Measurements from ENCODE around the gene NCF2.

Gene NCF2

DNA sequence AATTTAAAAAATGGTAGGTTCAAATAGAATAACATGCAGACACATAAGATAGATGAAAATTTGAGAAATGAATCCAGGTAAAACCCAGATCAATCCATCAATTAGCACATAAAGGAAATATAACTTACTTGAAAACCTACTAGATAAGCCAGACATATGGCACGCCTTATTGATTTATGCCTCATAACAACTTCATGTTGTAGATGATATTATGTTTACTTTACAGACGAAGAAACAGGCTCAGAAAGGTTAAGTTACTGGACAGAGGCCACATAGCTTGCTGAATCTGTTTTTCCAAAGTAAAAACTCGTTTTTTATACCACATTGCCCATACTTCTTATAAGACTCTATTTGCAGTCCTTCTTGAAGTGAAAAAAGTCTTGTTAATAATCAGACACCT is 22.1 kb upstream of the NCF2 start:
- DNase-seq (ENCODE audit: low read depth in 4 of 4, low spot score in 1 of 4), result no peak

DNA sequence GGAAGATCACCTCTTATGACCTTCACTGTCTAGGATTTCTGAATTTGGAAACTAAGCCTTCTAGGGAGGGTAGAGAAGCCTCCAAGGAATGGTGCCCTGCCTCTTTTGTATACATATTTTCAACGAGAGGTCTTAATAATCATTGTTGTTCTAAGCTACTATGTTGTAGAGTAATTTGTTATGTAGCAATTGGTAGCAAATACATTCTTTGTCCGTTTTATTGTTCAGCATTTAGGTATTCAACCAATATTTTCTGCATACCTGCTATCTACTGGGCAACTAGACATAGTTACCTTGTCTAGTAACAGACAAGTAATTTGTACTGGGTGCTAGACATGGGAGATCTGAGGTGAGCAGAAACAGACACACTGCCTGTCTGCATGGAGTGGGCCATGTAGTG is 20.8 kb upstream of the NCF2 start:
- no peak for DNase-seq (ENCODE audit: low read depth in 4 of 4, low spot score in 1 of 4)

DNA sequence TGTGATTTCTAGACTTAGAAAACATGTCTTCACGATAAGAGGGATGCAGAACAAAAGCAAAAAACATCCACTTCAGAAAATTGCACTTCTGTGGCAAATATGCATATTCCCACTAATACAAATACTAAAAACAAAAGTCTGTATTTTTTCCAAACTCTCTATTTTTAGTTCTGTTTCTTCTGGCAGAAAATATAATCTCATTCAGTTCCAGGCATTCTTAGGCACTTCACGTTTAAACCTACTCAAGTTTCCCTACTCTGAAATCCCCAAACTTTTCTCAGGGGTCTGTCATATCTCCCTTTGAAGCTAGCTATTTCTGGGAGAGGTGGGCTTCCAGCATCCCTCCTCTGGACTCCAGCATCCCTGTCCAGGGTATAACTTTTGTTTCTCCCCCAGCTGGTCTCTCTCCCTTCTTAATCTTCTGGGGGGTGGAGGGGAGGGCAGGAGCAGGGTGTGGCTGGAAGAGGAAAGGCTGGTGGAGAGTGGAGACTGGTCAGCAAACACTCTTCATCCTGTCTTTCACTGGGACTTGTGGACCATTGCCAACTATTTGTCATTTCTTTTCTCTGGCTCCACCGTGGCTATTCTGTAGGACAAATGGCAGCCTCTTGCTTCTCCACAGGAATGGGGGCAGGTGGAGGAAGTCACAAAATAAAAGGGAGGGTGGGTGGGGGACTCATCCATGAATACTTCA is 19.6 kb upstream of the NCF2 start:
- DNase-seq (ENCODE audit: low read depth in 4 of 4, low spot score in 1 of 4), result no peak

DNA sequence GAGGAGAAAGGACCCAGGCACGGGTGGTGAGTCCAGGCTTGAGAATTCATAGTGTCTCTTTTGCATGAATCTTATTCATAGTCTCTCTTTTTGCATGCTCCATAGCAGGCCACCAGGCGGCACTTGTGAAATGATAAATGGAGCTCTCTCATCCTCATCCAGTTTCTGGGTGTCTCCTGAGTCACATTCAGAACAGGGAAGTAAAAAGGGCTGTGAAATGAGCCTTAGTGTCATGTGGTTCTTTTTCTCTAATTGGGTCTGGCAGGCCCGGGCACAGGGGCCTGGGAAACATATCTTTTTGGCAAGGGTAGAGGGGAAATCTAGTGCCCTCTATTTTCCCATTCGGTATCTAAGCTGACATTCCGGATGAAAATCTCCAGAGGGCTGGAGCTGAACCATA is 19.1 kb upstream of the NCF2 start:
- DNase-seq (ENCODE audit: low read depth in 4 of 4, low spot score in 1 of 4), result no peak

DNA sequence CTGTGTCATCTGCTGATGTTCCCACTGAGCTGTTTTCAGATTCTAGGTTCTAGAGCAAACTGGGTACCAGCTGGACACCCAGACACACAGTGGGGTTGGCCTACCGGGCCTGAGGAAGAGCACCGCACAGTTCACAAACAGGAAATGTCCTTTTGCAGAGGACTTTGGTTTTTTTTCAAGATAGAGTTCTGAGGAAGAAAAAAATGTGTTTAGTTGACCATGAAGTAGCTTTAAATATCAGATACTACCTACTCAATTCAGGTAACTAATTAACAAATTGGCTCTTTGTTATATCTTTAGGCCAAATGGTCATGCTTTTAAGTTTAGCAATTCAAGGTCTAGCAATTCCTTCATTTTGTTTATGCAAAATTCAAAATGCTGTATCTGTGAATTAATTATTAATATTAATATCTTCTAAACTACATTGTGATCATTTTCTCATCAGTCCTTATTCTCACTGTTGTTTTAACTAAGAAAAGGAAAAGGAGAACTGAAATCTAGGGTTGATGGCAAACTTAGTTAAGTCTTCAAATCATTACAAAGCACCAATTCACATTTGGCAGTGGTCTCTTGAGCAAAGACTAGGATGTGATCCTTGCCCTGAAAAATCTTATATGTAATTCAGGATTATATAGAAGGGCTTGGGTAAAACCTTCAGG is 17.2 kb upstream of the NCF2 start:
- DNase-seq (ENCODE audit: low read depth in 4 of 4, low spot score in 1 of 4), result no peak

DNA sequence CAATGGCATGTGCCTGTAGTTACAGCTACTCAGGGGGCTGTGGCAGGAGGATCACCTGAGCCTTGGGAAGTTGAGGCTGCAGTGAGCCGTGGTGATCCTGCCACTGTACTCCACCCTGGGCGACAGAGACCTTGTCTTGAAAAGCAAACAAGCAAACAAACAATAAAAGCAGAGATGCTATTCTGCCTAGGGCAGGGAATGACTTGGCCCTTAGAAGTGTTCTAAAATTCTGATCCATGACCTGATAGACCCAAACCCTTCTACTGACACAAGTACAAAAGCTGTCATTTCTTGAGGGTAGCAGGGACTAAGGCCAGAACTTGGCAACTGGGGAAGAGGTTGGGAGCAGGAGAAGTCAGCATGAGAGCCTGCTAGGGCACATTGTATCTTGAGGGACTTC is 15.6 kb upstream of the NCF2 start:
- DNase-seq (ENCODE audit: low read depth in 4 of 4, low spot score in 1 of 4), result no peak

DNA sequence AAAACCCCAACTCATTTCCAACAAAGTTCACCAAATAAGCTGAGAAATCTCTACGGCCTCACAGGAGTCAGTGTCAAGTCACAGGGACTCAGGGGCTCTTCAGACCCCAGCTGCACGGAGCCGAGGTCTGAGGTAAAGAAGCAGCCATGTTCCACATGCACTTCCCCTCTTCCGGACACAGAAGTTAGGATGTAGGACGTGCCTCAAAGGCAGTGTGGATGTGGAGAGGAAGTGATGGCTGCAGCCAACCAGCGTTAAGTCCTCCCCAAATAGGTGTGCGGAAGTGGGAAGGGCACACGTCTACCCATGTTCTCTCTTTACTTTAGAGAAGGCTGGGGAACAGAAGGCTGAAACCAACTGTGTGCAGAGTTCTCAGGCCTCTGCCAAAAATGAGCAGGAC is 14.6 kb upstream of the NCF2 start:
- no peak for DNase-seq (ENCODE audit: low read depth in 4 of 4, low spot score in 1 of 4)

DNA sequence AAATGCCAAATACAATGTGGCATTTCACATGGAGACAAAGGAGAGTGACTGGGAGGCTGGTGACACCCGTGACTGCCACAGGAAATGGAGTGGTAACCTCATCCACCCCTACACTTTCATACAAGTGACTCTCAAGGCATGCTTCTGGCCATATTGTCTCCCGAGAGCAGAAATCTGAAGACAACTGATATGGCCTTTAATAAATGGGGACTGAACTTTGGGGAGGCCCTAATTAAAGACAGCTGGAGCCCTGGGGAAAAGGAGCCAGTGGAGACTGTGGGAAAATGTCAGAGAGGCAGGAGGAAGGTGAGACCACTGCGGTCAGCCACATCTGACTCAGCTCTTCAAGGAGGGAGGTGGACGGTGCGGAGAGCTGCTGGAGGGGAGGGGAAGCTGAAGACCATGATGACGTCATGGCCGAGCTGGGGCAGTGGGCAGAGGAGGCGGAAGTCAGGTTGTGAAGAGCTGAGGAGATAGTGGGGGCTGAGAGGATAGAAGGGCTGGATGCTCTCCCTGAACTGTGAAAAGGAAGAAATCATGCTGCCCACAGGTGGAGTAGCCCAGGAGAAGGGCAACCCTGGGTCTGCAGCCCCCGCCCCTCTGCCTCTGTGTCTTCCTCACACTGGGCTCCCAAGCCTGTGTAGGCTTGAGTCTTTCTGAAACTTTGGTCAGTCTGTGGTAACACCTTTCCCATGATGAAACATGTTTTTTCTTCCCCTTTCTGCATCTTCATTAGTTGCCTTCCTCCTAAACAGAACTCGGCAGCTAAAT is 14.0 kb upstream of the NCF2 start:
- DNase-seq (ENCODE audit: low read depth in 4 of 4, low spot score in 1 of 4), result no peak

DNA sequence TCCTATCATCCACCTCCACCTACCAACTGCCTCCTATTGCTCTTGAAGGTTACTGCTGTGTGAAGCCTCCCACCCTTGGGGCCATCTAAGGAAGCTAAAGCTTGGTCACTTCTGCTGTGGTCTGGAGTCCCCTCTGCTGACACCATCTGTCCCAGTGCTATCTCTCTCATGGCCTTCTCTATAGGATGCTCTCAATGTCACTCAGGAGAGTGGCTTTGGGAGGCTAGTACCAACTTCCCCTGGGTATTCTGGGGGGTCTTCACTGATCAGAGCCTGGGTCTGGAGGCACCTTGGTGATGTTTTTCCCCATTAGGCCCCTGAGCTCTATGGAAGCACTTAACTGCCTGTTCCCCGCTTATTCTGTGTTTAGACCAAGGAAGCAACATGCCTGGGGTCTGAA is 12.3 kb upstream of the NCF2 start:
- no peak for DNase-seq (ENCODE audit: low read depth in 4 of 4, low spot score in 1 of 4)

DNA sequence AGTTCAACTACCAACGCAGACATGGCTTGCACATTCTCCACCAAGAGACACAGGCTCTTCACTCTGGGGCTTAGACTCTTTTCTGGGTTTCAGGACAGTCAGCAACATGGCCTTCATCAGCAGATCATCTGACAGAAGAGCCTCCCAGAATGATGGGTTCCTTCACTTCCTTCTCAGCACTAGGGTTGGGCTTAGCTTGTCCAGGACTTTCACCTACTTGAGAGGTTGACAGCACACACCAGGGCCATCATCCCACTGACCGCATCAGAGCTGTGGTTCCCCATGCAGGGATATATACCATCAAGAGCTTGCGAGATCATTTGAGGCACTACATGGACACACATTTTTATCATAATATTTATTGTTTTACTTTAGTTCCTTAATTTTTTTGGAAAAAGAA is 10.4 kb upstream of the NCF2 start:
- DNase-seq (ENCODE audit: low read depth in 4 of 4, low spot score in 1 of 4), result no peak

DNA sequence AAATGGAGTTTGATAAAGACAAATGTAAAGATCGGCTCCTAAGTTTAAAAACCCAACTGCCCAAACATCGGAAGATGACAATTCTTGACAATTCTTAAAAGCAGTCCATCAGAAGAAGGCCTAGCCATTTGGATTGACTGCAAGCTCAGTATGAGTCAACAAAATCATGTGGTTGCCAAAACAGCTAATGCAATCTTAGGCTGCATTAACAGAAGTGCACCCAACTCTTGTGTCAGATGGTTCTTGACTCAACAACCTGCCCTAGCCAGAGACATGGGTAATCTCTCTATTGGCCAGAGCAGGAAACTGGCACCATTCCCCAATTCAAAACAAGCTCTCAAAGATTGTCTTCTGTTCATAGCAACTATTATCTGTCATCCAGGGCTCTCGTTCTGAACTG is 9.9 kb upstream of the NCF2 start:
- no peak for DNase-seq (ENCODE audit: low read depth in 4 of 4, low spot score in 1 of 4)

DNA sequence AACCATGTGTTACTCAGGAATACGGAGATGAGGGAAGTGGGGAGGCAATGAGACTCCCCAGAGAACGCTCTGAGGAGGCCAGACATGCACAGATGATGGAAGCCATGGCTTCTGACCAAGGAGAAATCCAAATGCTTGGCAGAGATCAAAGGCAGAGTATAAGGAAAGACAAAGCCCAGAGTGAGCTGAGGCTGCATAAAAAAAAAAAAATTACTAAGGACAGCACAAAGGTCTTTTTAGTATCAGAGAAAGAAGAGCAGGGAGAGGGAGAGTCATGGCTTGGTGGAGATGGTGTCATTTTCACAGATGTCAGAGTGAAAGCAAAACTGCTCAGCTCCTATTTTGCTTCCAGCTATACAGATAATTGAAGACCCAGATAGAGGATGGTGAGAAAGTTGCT is 8.1 kb upstream of the NCF2 start:
- DNase-seq (ENCODE audit: low read depth in 4 of 4, low spot score in 1 of 4), result no peak

DNA sequence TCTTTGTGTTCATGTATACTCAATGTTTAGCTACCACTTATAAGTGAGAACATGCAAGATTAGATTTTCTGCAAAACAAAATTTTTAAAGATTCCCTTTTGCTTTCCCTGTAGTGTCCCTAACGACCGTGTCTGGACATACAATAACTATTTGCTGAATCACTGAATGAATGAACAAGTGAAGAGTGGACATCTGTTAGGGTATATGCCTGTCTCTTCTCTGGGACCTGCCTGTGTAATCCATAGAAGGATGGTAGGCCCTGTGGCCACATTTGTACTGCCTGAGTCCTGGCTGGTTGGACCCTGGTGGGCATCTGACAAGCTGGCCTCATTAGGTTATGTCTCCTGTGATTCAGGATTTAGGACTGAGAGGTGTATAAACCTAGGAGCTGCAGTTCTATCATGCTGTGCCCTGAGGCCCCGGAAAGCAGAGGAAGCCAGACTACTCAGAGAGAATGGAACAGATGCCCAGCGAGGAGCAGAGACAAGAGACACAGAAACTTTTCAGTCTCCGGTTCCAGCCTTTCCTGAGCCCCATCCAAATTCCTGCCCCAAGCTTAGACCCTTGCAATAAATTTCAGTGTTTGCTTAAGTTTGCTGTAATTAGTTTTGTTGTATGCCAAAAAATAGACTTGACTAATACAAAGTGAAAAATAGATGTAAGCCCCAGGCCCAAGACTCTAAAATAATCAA is 7.5 kb upstream of the NCF2 start:
- DNase-seq (ENCODE audit: low read depth in 4 of 4, low spot score in 1 of 4), result no peak

DNA sequence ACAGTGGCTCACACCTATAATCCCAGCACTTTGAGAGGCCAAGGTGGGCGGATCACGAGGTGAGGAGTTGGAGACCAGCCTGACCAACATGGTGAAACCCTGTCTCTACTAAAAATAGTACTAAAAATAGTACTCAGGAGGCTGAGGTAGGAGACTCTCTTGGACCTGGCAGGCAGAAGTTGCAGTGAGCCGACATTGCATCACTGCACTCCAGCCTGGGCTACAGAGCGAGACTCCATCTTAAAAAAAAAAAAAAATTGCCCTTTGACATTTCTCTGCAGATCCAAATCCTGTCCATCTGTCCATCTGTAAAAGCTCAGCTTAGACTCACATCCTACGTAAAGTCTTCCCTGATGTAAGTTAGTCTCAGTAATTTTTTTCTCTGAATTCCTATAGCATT is 6.2 kb upstream of the NCF2 start:
- DNase-seq (ENCODE audit: low read depth in 4 of 4, low spot score in 1 of 4), result no peak

DNA sequence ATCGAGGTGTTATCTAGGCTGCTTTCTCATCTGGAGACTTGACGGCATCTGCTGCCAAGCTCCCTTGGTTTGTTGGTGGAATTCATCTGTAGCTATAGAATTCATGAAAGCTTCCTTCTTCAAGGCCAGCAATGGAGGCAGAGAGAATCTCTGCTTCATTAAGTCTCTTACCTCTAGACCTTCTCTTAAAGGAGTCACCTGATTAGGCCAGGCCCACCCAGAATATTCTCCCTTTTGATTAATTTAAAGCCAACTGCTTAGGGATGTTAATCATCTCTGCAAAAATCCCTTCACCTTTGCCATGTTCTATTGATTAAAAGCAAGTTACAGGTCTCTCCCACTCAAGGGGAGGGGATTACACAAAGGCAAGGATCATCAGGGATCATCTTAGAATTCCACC is 5.3 kb upstream of the NCF2 start:
- no peak for DNase-seq (ENCODE audit: low read depth in 4 of 4, low spot score in 1 of 4)

DNA sequence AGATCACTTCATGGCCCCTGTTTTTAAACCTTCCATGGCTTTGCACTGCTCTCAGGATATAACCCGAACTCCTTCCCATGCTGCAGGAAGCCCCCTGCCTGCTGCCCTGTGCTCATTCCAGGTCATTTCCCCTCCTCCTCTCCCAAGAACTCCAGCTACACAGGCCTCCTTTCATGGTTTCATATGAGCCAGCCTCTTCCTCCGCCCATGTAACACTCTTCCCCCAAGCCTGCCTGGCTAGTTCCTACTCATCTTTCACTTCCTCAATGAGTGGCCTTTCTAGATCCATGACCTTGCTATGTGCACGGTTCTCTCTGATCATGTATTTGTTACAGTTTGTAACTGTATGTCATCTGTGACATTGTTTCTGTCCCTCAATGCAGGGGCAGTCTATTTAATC is 3.1 kb upstream of the NCF2 start:
- no peak for DNase-seq (ENCODE audit: low read depth in 4 of 4, low spot score in 1 of 4)

DNA sequence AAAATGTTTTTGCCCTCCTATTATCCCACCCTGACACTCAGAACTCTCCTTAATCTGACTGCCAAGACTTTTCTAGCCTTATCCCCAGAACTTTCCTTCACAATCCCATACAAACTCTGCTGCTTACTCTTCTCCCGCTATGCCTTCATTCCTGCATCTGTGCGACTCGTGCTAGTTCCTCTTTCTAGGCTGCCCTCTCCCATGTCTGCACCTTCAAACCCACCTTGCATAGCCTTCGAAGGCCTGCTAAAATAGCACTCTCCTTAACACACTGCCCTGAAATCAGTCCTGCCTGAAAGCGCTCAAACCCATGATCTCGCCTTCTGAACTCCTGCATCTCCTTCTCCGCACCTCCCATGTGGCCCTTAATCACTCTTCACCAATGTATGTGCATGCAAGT is 2.5 kb upstream of the NCF2 start:
- no peak for DNase-seq (ENCODE audit: low read depth in 4 of 4, low spot score in 1 of 4)

DNA sequence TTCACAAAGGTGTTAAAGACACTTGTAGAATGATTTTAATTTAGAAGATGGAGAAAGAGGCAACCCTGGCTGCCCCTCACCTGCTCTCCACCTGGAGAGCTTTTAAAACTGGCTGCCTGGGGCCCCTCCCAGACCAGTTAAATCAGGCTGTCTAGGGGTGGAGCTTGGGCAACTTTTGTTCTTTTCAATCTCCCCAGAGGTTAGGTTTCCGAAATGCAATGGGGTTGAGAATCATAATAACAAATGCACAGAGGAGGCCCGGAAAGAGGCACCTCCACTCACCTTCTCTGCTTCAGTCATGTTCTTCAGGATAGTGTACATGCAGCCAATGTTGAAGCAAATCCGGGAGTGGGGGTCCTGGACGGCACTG is 400 bp downstream of the NCF2 start:
- DNase-seq (ENCODE audit: low read depth in 4 of 4, low spot score in 1 of 4), result no peak

DNA sequence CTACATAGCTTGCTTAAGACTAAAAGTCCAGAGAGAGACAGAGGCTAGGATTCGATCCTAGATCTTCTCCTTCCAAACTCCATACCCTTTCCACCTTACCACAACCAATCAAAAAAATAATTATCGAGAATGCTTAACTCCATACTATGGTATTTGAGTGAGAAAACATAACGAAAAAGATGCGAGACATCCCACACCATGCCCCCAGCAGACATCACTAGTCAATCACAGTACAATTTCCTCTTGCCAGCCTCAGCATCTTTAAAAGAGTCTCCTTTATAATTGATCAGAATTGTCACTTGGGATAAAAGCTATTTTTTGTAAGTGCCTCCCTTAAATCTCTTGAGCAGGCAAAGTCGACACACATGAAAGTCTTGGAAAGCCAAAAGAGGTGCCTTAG is 875 bp downstream of the NCF2 start:
- DNase-seq (ENCODE audit: low read depth in 4 of 4, low spot score in 1 of 4), result no peak

DNA sequence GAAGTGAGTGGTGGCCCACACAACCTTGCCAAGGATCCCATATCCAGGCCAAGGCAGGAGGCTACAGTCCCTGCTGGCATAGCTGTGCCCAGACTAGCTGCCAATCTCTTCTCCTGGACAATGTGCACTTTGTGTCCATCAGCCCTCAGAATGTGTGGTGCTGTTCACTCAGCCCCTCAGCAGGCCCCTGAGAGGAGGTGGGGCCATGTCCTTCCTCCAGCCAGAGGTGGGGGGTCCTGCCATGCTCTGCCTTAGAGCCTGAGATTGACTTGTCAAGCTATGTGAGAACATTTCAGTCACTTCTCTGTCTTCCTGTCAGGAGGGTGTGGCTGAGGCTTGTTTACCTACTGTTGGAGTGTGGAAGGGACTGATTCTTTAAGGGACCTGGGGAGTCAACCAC is 1.4 kb downstream of the NCF2 start:
- DNase-seq (ENCODE audit: low read depth in 4 of 4, low spot score in 1 of 4), result no peak

DNA sequence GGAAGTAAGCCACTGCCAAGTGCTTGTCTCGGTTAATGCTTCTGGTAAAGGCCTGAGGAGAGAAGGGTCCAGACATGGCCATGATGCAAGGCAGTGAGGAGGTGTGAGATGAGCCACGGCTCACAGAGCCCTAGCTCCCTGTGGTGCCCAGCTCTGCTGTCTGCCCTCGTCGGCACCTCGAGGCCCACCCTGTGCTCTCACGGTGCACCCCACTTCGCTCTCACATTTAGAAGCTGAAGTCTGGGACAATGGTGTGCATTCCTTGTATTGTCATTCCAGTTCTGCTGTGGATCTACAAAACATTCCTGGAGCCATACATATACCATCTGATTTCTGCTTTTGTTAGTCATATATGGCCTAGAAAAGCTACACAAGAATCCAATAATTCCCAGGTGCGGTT is 3.3 kb downstream of the NCF2 start:
- DNase-seq (ENCODE audit: low read depth in 4 of 4, low spot score in 1 of 4), result no peak

DNA sequence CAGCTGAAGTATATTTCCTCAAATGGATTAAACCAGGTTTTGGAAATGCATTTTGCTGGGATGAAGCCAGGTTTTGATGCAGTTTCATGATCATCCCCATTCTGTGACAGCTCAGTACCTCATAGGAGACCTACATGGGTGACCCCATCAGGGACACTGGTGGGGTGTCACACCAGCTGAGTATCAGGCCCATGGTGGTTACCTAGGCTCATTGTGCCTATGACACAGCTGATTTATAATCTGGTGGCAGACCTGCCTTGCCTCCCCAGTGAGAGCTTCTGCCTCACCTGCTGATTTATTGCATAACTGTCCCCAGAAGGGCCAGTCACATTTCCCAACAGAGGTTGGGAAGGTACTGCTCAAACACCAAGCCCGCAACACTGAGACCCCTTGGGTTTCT is 3.8 kb downstream of the NCF2 start:
- DNase-seq (ENCODE audit: low read depth in 4 of 4, low spot score in 1 of 4), result no peak

All from stimulated activated CD4-positive, alpha-beta T cell treated with anti-CD3 and anti-CD28 coated beads, Interleukin-1b, Interleukin-23, amount 100 ng/mL, for 24 hours (primary cell).